Measurements from ENCODE around the gene OGG1. TPM values are rescaled to one million over a fixed set of nuclear protein-coding genes. Genes with fewer than 3 reads are reported as not detected.
A peak's percentile ranks its signal among the peaks of the same experiment; 100 is the strongest.

Gene OGG1
- total and polyA plus RNA-seq, 9 of the 15 experiments (the other 6 are each of a cell fraction or from before 2014, with no cell fraction given) = 6.6 to 33.0 (median 24.4) TPM

- no peak for TF ChIP-seq NCOA4 (IDR thresholded peaks at IDR 0.05; ENCODE audit: partially characterized antibody)
- no peak for TF ChIP-seq SMARCC2 (IDR thresholded peaks at IDR 0.05; ENCODE audit: low read depth)
- peak; percentile 47 for TF ChIP-seq MTA1 (IDR thresholded peaks at IDR 0.05; ENCODE audit: borderline replicate concordance)
- TF ChIP-seq, protein P1, sequence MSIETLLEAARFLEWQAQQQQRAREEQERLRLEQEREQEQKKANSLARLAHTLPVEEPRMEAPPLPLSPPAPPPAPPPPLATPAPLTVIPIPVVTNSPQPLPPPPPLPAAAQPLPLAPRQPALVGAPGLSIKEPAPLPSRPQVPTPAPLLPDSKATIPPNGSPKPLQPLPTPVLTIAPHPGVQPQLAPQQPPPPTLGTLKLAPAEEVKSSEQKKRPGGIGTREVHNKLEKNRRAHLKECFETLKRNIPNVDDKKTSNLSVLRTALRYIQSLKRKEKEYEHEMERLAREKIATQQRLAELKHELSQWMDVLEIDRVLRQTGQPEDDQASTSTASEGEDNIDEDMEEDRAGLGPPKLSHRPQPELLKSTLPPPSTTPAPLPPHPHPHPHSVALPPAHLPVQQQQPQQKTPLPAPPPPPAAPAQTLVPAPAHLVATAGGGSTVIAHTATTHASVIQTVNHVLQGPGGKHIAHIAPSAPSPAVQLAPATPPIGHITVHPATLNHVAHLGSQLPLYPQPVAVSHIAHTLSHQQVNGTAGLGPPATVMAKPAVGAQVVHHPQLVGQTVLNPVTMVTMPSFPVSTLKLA (conservative IDR thresholded peaks at IDR 0.05) = peak; percentile 93 to 97
- peak; percentile 11; the same call in 1 of the 2 replicates for TF ChIP-seq ZSCAN29 (IDR thresholded peaks at IDR 0.05)
- TF ChIP-seq RCOR1 (IDR thresholded peaks at IDR 0.05; ENCODE audit: borderline replicate concordance in 1 of 2, low read depth in 2 of 2, low read length in 2 of 2) = peak in 1 of 2 experiments; percentile 54; a peak in 1 of 4 replicates
- TF ChIP-seq TAF7 (tag; IDR thresholded peaks at IDR 0.05) = peak; percentile 43; the same call in 1 of the 2 replicates
- peak; percentile 79; the same call in 1 of the 2 replicates for TF ChIP-seq ERF (CRISPR knock-in tag; IDR thresholded peaks at IDR 0.05)
- TF ChIP-seq RUNX1 (IDR thresholded peaks at IDR 0.05; ENCODE audit: low read depth) = peak; percentile 51; the same call in 1 of the 2 replicates
- 0 out of 4 replicates have a peak, but pooled peaks of 1 of the 2 experiments have one; percentile 19 for TF ChIP-seq KDM1A (IDR thresholded peaks at IDR 0.05)
- 0 out of 2 replicates have a peak, but pooled peaks have one; percentile 28 for TF ChIP-seq ZNF764 (CRISPR knock-in tag; IDR thresholded peaks at IDR 0.05; ENCODE audit: low read depth)
- peak; percentile 86 for TF ChIP-seq LCOR (CRISPR knock-in tag; IDR thresholded peaks at IDR 0.05)
- peak; percentile 85 for TF ChIP-seq RNF2 (IDR thresholded peaks at IDR 0.05)
- TF ChIP-seq CHD2 (IDR thresholded peaks at IDR 0.05; ENCODE audit: low read depth, low read length) = peak; percentile 74
- no peak for TF ChIP-seq ZNF212 (CRISPR knock-in tag; IDR thresholded peaks at IDR 0.05)
- peak; percentile 59 to 78; a peak in 2 of 4 replicates for TF ChIP-seq NONO (IDR thresholded peaks at IDR 0.05; ENCODE audit: low read depth in 2 of 2, low read length in 1 of 2)
- no peak for TF ChIP-seq KAT8 (IDR thresholded peaks at IDR 0.05; ENCODE audit: low read depth)
- TF ChIP-seq, protein P2, sequence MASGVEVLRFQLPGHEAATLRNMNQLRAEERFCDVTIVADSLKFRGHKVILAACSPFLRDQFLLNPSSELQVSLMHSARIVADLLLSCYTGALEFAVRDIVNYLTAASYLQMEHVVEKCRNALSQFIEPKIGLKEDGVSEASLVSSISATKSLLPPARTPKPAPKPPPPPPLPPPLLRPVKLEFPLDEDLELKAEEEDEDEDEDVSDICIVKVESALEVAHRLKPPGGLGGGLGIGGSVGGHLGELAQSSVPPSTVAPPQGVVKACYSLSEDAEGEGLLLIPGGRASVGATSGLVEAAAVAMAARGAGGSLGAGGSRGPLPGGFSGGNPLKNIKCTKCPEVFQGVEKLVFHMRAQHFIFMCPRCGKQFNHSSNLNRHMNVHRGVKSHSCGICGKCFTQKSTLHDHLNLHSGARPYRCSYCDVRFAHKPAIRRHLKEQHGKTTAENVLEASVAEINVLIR (CRISPR knock-in tag; IDR thresholded peaks at IDR 0.05) = peak; percentile 73
- TF ChIP-seq L3MBTL2 (IDR thresholded peaks at IDR 0.05) = peak; percentile 78
- no peak; the same call in 1 of the 2 replicates for TF ChIP-seq ZNF431 (CRISPR knock-in tag; IDR thresholded peaks at IDR 0.05)
- TF ChIP-seq MYBL2 (IDR thresholded peaks at IDR 0.05; ENCODE audit: low read depth) = 0 out of 2 replicates have a peak, but pooled peaks have one; percentile 38
- TF ChIP-seq MYBL2 (CRISPR knock-in tag; IDR thresholded peaks at IDR 0.05; ENCODE audit: borderline replicate concordance) = no peak
- peak; percentile 93 for TF ChIP-seq ZZZ3 (IDR thresholded peaks at IDR 0.05)
- peak; percentile 46 to 75; a peak in 1 of 4 replicates for TF ChIP-seq TEAD1 (CRISPR knock-in tag; IDR thresholded peaks at IDR 0.05)
- peak; percentile 34; the same call in 1 of the 2 replicates for TF ChIP-seq CBFA2T3 (IDR thresholded peaks at IDR 0.05)
Observed at GRCh38 chr3:9731206-9732079, 18.3 kb upstream of the OGG1 start, which contains the start of gene BRPF1 (continued).
